ENCODE results near the gene PSMD8.

The PSMD8 gene

GRCh38 chr19:38374332-38375097 lies at the start of gene PSMD8:
Gene PSMD8, plus strand, starts transcription at chr19:38374571. Its CDS starts 31 bp downstream, at chr19:38374602.
- no peak for TF ChIP-seq MYC (IDR thresholded peaks at IDR 0.05; ENCODE audit: low read depth, low read length)
- peak; percentile 56; the same call in 1 of the 2 replicates for TF ChIP-seq MAX (IDR thresholded peaks at IDR 0.05; ENCODE audit: low read depth, low read length)
- peak; percentile 82 for TF ChIP-seq POLR2A (IDR thresholded peaks at IDR 0.05; ENCODE audit: extremely low read depth, insufficient read length)
- peak; percentile 6 for TF ChIP-seq CTCF (IDR thresholded peaks at IDR 0.05; ENCODE audit: low read depth, low read length)
- peak within 1 kb of the TSS; percentile 87 for H3K4me3 ChIP-seq (ENCODE audit: low read depth, low read length)
- DNase-seq (ENCODE audit: low read depth): peak; percentile 98

- H3K4me3 ChIP-seq (ENCODE audit: low read depth, low read length): no peak overlapping the region
- TF ChIP-seq MYC (IDR thresholded peaks at IDR 0.05; ENCODE audit: low read depth, low read length): no peak
- no peak for TF ChIP-seq MAX (IDR thresholded peaks at IDR 0.05; ENCODE audit: low read depth, low read length)
- no peak for TF ChIP-seq POLR2A (IDR thresholded peaks at IDR 0.05; ENCODE audit: extremely low read depth, insufficient read length)
- no peak for TF ChIP-seq CTCF (IDR thresholded peaks at IDR 0.05; ENCODE audit: low read depth, low read length)
- DNase-seq (ENCODE audit: low read depth): no peak
These were observed 47.8 kb upstream of the PSMD8 start for GRCh38 chr19:38326591-38326990.

GRCh38 chr19:38329651-38330050 lies 44.7 kb upstream of the PSMD8 start:
- no peak for DNase-seq (ENCODE audit: low read depth)
- TF ChIP-seq MYC (IDR thresholded peaks at IDR 0.05; ENCODE audit: low read depth, low read length): no peak
- H3K4me3 ChIP-seq (ENCODE audit: low read depth, low read length): no peak overlapping the region

GRCh38 chr19:38331728-38332127 lies 42.6 kb upstream of the PSMD8 start:
- DNase-seq (ENCODE audit: low read depth): no peak
- H3K4me3 ChIP-seq (ENCODE audit: low read depth, low read length): no peak overlapping the region
- TF ChIP-seq CTCF (IDR thresholded peaks at IDR 0.05; ENCODE audit: low read depth, low read length) (no peak), POLR2A (IDR thresholded peaks at IDR 0.05; ENCODE audit: extremely low read depth, insufficient read length) (no peak), MYC (IDR thresholded peaks at IDR 0.05; ENCODE audit: low read depth, low read length) (no peak), MAX (IDR thresholded peaks at IDR 0.05; ENCODE audit: low read depth, low read length) (no peak)

DNA sequence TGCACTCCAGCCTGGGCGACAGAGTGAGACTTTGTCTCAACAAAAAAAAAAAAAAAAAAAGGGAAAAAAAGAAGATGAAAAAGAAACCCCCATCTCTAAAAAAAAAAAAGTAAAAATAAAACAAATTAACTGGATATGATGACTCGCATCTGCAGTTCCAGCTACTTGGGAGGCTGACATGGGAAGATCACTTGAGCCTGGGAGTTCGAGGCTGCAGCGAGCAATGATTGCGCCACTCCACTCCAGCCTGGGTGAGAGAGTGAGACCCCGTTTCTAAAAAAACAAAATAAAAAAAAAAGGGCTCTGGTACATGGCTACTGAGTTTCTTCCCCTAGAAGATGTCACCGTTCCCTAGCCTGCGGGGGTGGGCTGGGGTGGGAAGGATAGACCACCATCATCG lies 41.1 kb upstream of the PSMD8 start:
- DNase-seq (ENCODE audit: low read depth): no peak
- no peak overlapping the region for H3K4me3 ChIP-seq (ENCODE audit: low read depth, low read length)
- no peak for TF ChIP-seq MYC (IDR thresholded peaks at IDR 0.05; ENCODE audit: low read depth, low read length)
- TF ChIP-seq MAX (IDR thresholded peaks at IDR 0.05; ENCODE audit: low read depth, low read length): no peak
- no peak for TF ChIP-seq POLR2A (IDR thresholded peaks at IDR 0.05; ENCODE audit: extremely low read depth, insufficient read length)
- TF ChIP-seq CTCF (IDR thresholded peaks at IDR 0.05; ENCODE audit: low read depth, low read length): no peak

GRCh38 chr19:38335949-38336637 lies 38.3 kb upstream of the PSMD8 start:
- DNase-seq (ENCODE audit: low read depth): peak; percentile 94
- TF ChIP-seq POLR2A (IDR thresholded peaks at IDR 0.05; ENCODE audit: extremely low read depth, insufficient read length) (peak; percentile 45), MYC (IDR thresholded peaks at IDR 0.05; ENCODE audit: low read depth, low read length) (no peak), CTCF (IDR thresholded peaks at IDR 0.05; ENCODE audit: low read depth, low read length) (no peak), MAX (IDR thresholded peaks at IDR 0.05; ENCODE audit: low read depth, low read length) (0 out of 2 replicates have a peak, but pooled peaks have one; percentile 21)
- H3K4me3 ChIP-seq (ENCODE audit: low read depth, low read length): peak overlapping the region; percentile 69

Data from NB4 (cell line).